GM12872 (cell line): ENCODE results near the gene TCAP.

Experiments used
- CTCF ChIP-seq: IDR thresholded peaks from 3 replicates; pipeline ENCODE4 v1.5.1; 2011; ENCODE audit warnings: low read depth, mild to moderate bottlenecking, low read length, moderate library complexity; ENCODE audit not compliant: insufficient read depth

TCAP gene

GRCh38 chr17:39643271-39643670 lies 21.9 kb upstream of the TCAP start:
- no peak for TF ChIP-seq CTCF

- no peak for TF ChIP-seq CTCF
Measured at GRCh38 chr17:39647256-39647655, 17.9 kb upstream of the TCAP start.

- no peak for TF ChIP-seq CTCF
Measured at GRCh38 chr17:39648616-39649366, 16.4 kb upstream of the TCAP start.

GRCh38 chr17:39650121-39650579 lies 15.0 kb upstream of the TCAP start:
- no peak for TF ChIP-seq CTCF

GRCh38 chr17:39651923-39652586 lies 13.1 kb upstream of the TCAP start:
- no peak for TF ChIP-seq CTCF

GRCh38 chr17:39652587-39653315 lies 12.4 kb upstream of the TCAP start:
- TF ChIP-seq CTCF = no peak

- no peak for TF ChIP-seq CTCF
Measured at GRCh38 chr17:39653316-39653661, 11.9 kb upstream of the TCAP start.
